ENCODE data around the gene SHISA9.

DNA sequence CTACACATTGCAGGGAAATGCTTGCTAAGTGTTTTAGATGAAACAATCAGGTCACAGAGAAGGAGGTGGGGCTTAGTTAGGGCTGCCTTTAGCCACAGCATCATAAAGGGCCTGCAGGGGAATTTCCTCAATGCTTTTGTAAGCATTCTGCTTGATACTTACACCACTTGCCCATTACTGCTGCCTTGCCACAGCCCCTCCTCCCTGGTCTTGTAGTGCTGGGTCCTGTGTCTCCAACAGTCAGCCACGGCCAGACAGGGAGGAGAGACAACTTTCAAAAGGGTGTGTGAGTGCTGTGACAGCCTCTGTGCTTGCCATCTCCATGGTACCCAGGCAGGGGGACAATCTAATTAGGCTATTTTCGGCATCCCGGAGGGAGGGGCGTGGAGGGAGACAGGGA, 111.2 kb downstream of the SHISA9 start:
- TF ChIP-seq PATZ1 (CRISPR knock-in tag; IDR thresholded peaks at IDR 0.05; ENCODE audit: borderline replicate concordance) (no peak), GLIS3 (CRISPR knock-in tag; IDR thresholded peaks at IDR 0.05) (no peak), ZNF70 (CRISPR knock-in tag; IDR thresholded peaks at IDR 0.05) (no peak), TCF4 (CRISPR knock-in tag; IDR thresholded peaks at IDR 0.05; ENCODE audit: borderline replicate concordance) (no peak), ESRRG (CRISPR knock-in tag; IDR thresholded peaks at IDR 0.05) (no peak), POU6F1 (CRISPR knock-in tag; IDR thresholded peaks at IDR 0.05; ENCODE audit: borderline replicate concordance, low read depth) (no peak), ZFP30 (CRISPR knock-in tag; IDR thresholded peaks at IDR 0.05) (no peak), BACH2 (CRISPR knock-in tag; IDR thresholded peaks at IDR 0.05; ENCODE audit: borderline replicate concordance) (no peak), RARB (CRISPR knock-in tag; IDR thresholded peaks at IDR 0.05) (no peak), ARNTL (CRISPR knock-in tag; IDR thresholded peaks at IDR 0.05; ENCODE audit: borderline replicate concordance, low read depth) (no peak), ZNF8 (CRISPR knock-in tag; IDR thresholded peaks at IDR 0.05) (no peak), TOX (CRISPR knock-in tag; IDR thresholded peaks at IDR 0.05; ENCODE audit: borderline replicate concordance) (no peak), ZFP3 (CRISPR knock-in tag; IDR thresholded peaks at IDR 0.05) (no peak), CSRNP3 (CRISPR knock-in tag; IDR thresholded peaks at IDR 0.05) (no peak)
